ENCODE data around the gene NFKBIZ. TPM values are rescaled to one million over a fixed set of nuclear protein-coding genes. Genes with fewer than 3 reads are reported as not detected.
"Not testable (repeated sequence)": the region's sequence is repeated elsewhere in the genome, so short reads cannot be mapped to it uniquely, and the experiment has no call there.

The NFKBIZ gene
- total RNA-seq, 1 donor from 2014 or later = 54.1 TPM

DNA sequence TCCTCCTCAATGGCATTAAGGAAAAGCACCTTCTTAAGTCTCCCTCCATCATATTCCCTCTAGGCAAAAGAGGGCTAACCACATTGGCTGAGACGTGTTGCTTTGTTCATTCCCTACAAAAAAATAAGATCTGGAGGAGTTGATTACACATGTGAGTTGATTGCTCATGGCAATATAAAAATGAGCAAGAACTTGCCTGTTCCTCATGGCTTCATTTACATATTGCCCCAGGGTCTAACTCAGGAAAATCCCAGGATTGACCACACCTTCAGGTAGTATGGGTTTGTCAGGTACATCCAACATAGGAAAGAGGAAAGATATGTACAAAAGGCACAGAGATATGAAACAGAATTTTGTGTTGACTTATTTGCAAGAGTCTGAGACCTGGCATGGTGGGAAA is 35.5 kb downstream of the NFKBIZ start:
- Mint-ChIP-seq H3K36me3 (no peaks in the 10 kb centered on the region), H3K4me3 (no peak overlapping the region), H3K4me1 (ENCODE audit: unreplicated experiment) (no peaks in the 10 kb centered on the region), H3K27ac (no peak overlapping the region), H3K9me3 (peaks cover 6% of the 10 kb centered on the region), H3K27me3 (no peaks in the 10 kb centered on the region)
- TF ChIP-seq, protein P1, sequence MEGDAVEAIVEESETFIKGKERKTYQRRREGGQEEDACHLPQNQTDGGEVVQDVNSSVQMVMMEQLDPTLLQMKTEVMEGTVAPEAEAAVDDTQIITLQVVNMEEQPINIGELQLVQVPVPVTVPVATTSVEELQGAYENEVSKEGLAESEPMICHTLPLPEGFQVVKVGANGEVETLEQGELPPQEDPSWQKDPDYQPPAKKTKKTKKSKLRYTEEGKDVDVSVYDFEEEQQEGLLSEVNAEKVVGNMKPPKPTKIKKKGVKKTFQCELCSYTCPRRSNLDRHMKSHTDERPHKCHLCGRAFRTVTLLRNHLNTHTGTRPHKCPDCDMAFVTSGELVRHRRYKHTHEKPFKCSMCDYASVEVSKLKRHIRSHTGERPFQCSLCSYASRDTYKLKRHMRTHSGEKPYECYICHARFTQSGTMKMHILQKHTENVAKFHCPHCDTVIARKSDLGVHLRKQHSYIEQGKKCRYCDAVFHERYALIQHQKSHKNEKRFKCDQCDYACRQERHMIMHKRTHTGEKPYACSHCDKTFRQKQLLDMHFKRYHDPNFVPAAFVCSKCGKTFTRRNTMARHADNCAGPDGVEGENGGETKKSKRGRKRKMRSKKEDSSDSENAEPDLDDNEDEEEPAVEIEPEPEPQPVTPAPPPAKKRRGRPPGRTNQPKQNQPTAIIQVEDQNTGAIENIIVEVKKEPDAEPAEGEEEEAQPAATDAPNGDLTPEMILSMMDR (conservative IDR thresholded peaks at IDR 0.05) = no peak
- no peak for DNase-seq (ENCODE audit: extremely low spot score, unreplicated experiment)

DNA sequence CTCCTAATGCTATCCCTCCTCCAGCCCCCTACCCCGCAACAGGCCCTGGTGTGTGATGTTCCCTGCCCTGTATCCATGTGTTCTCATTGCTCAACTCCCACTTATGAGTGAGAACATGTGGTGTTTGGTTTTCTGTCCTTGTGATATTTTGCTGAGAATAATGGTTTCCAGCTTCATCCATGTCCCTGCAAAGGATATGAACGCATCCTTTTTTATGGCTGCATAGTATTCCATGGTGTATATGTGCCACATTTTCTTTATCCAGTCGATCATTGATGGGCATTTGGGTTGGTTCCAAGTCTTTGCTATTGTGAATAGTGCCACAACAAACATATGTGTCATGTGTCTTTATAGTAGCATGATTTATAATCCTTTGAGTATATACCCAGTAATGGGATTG is 36.3 kb downstream of the NFKBIZ start:
- DNase-seq (ENCODE audit: extremely low spot score, unreplicated experiment); H3K4me3 Mint-ChIP-seq; H3K27ac Mint-ChIP-seq; H3K27me3 Mint-ChIP-seq; H3K4me1 Mint-ChIP-seq (ENCODE audit: unreplicated experiment); H3K36me3 Mint-ChIP-seq; H3K9me3 Mint-ChIP-seq: not testable (repeated sequence)

DNA sequence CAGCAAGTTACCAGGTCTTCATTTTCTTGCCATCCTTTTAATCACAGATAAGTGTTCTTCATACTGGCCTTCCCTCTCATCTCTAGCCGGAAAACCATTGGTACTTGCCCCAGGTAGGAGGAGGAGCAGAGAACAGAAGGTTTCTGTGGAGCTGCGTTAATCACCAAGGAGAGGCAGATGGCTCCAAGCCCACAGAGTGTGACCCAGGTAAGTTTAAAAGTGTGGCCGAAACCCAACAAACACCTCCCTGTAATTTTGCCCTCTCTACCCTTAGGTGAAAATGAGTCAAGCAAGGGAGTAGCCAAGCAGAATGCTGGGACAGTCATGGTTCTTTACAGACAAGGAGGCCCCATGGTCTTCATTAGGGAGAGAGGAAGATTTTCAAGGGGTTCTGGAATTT is 37.3 kb downstream of the NFKBIZ start:
- no peak overlapping the region for H3K27ac Mint-ChIP-seq

DNA sequence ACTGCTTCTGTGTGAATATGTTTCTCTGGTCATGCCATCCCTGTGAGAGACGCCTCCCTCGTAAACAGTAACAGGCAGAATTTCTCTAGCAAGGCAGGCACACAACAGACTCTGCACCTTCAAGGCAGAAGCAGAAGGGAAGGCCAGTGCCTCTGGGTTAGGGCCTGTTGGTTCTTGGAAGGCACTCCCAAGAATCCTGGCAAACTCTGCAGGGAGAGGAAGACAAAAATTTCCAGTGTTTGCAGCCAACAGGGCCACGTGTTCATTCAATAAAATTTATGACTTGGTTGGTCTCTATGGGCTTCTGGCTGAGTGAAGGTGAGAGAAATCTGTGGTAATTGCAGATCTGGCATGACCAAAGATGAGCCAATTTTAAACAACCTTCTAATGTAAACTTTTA is 39.3 kb downstream of the NFKBIZ start:
- Mint-ChIP-seq H3K27ac (no peak overlapping the region), H3K9me3 (peaks cover 6% of the 10 kb centered on the region), H3K36me3 (no peaks in the 10 kb centered on the region), H3K4me1 (ENCODE audit: unreplicated experiment) (no peaks in the 10 kb centered on the region), H3K27me3 (no peaks in the 10 kb centered on the region), H3K4me3 (no peak overlapping the region)
- TF ChIP-seq, protein P1 (conservative IDR thresholded peaks at IDR 0.05) = no peak
- DNase-seq (ENCODE audit: extremely low spot score, unreplicated experiment) = no peak

More for the DNA sequence above, 37.3 kb downstream of the NFKBIZ start:
- peaks cover 6% of the 10 kb centered on the region for H3K9me3 Mint-ChIP-seq
- H3K27me3 Mint-ChIP-seq = no peaks in the 10 kb centered on the region
- H3K36me3 Mint-ChIP-seq = no peaks in the 10 kb centered on the region
- TF ChIP-seq, protein P1 (conservative IDR thresholded peaks at IDR 0.05) = no peak
- DNase-seq (ENCODE audit: extremely low spot score, unreplicated experiment) = no peak
- H3K4me3 Mint-ChIP-seq = no peak overlapping the region
- H3K4me1 Mint-ChIP-seq (ENCODE audit: unreplicated experiment) = no peaks in the 10 kb centered on the region

DNA sequence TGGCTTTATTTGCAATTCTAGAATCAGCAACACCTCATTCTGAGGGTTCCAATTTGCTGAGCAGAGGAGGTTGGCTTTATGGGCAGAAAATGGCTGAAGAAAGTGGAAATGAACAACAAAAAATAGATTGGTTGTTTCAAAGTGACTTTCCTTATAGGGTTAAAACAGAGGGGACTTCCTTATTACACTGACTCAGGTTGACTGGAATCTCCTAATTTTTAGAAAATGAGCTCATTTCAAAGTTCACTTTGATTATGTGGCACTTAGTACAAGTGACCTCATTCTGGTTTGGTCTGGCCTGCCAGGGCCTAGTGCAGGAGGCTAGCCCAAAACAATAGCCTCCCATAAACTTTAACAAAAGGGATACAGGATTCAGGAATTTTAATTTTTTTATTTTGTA is 41.4 kb downstream of the NFKBIZ start:
- no peak overlapping the region for H3K4me3 Mint-ChIP-seq
- no peak for DNase-seq (ENCODE audit: extremely low spot score, unreplicated experiment)
- H3K27ac Mint-ChIP-seq = no peak overlapping the region
- TF ChIP-seq, protein P1 (conservative IDR thresholded peaks at IDR 0.05) = no peak
- H3K9me3 Mint-ChIP-seq = no peaks in the 10 kb centered on the region
- no peaks in the 10 kb centered on the region for H3K36me3 Mint-ChIP-seq
- no peaks in the 10 kb centered on the region for H3K4me1 Mint-ChIP-seq (ENCODE audit: unreplicated experiment)
- H3K27me3 Mint-ChIP-seq = no peaks in the 10 kb centered on the region

DNA sequence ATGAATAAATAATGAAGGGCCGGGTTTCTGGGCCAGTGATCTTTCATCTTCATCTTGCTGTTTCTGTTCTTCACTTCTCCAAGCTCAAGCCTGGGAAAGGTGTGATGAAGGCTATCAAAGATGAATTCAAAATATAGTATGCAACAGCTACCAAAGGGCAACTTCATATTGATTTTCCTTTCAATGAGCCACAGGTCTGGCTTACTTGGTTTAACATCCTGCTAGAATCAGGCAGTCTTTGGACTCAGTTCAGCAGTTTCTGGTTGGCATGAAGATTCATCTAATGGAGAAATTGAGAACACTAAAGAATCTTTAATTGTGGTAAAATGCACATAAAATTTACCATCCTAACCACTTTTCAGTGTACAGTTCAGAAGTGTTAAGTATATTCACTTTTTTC is 43.3 kb downstream of the NFKBIZ start:
- no peak for DNase-seq (ENCODE audit: extremely low spot score, unreplicated experiment)
- Mint-ChIP-seq H3K4me3 (no peak overlapping the region), H3K9me3 (no peaks in the 10 kb centered on the region), H3K36me3 (no peaks in the 10 kb centered on the region), H3K4me1 (ENCODE audit: unreplicated experiment) (no peaks in the 10 kb centered on the region), H3K27me3 (no peaks in the 10 kb centered on the region), H3K27ac (no peak overlapping the region)
- TF ChIP-seq, protein P1 (conservative IDR thresholded peaks at IDR 0.05) = no peak
